SH-SY5Y (cell line): ENCODE data around the gene WDR93.
A peak's percentile ranks its signal among the peaks of the same experiment; 100 is the strongest.

Source experiments
- GATA2 ChIP-seq: IDR thresholded peaks from 2 replicates; pipeline ENCODE4 v1.6.1; 2011; ENCODE audit warnings: mild to moderate bottlenecking, low read depth, low read length
- GATA3 ChIP-seq: IDR thresholded peaks from 2 replicates; pipeline ENCODE4 v1.6.1; 2011; ENCODE audit warnings: low read depth, mild to moderate bottlenecking, low read length, moderate library complexity

The WDR93 gene

GRCh38 chr15:89668171-89668570 lies 22.4 kb upstream of the WDR93 start:
- TF ChIP-seq GATA3 (no peak), GATA2 (no peak)

- no peak for TF ChIP-seq GATA2
- TF ChIP-seq GATA3: no peak
These were observed 21.2 kb upstream of the WDR93 start for GRCh38 chr15:89669309-89669865.

GRCh38 chr15:89669941-89670340 lies 20.7 kb upstream of the WDR93 start:
- TF ChIP-seq GATA2: no peak
- no peak for TF ChIP-seq GATA3

GRCh38 chr15:89670971-89671560 lies 19.5 kb upstream of the WDR93 start:
- no peak for TF ChIP-seq GATA2
- TF ChIP-seq GATA3: no peak

GRCh38 chr15:89671687-89672086 lies 18.9 kb upstream of the WDR93 start:
- no peak for TF ChIP-seq GATA2
- no peak for TF ChIP-seq GATA3

GRCh38 chr15:89672221-89673164 lies 18.1 kb upstream of the WDR93 start:
- peak; percentile 91 for TF ChIP-seq GATA2
- no peak for TF ChIP-seq GATA3

- TF ChIP-seq GATA2 (no peak), GATA3 (no peak)
These were observed 17.5 kb upstream of the WDR93 start for GRCh38 chr15:89673165-89673512.

DNA sequence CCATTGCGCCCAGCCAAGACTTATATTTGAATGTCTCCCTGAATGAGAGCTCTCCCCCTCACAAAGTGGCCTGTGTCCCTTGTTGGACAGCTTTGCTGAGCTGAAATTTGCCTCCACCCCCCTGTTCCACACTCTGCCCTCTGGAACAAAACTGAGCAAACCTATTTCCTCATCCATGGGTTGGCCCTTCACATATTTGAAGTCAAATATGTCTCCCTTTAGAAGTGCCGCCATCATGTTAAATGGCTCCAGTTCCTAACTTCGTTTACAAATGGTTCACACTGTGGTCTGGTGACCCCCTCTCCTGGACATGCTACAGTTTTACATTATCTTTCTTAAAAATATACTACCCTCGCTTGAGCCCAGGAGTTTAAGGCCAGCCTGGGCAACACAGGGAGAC lies 16.1 kb upstream of the WDR93 start:
- no peak for TF ChIP-seq GATA2
- no peak for TF ChIP-seq GATA3

GRCh38 chr15:89675606-89676005 lies 15.0 kb upstream of the WDR93 start:
- TF ChIP-seq GATA2 (peak; percentile 29; the same call in 1 of the 2 replicates), GATA3 (no peak)

GRCh38 chr15:89677381-89677780 lies 13.2 kb upstream of the WDR93 start:
- TF ChIP-seq GATA3 (no peak), GATA2 (no peak)

DNA sequence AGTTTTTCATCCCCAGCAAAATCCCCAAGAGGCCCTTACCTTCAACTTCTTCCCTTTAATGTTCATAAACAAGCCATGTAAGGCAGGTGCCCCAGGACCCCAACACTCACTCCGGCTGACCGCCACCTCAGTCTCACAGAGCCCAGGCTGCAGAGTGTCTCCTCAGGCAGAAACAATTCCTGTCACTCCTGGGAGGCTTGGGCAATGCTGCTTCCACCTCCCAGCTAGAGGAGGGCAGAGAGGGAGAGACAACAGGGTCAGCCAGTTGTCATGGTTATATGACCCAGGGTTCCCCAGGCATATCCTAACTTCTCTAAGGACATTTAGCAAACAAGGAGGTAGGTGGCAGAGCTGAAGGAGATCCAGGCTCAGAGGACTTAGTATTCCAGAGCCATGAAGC lies 11.4 kb upstream of the WDR93 start, which contains the start of gene PLIN1:
TSS of gene PLIN1 (minus strand) at position 156 of the 400 bp plus-strand sequence. CDS start 1,878 bp downstream, outside the sequence.
- TF ChIP-seq GATA3 (no peak), GATA2 (no peak)

DNA sequence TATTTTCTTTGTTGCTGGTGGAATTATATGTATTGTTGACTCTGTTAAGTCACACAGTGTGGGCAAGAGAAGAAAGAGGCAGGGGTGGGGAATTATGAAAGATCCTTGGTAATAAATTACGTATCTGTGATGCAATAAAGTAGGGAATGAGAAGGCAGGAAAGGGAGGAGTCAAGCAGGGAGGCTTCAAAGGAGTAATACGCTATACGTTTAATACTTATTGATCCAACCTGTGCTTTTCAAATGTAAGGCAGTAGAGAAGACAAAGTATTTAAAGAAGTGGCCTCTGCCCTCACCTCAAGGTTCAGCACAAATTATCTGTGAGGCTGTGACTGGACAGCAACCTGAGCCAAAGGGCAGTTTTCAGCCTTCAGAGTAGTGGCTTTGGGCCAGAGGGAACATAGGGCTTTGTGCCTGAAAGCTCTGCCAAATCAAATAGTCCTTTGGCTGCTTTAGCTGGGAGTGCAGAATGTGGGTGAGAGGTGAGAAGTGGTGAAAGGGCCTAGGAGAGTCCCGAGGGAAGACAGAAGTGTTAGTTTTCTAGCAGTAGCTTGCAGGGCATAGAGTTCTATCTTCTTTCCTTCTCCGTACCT lies 10.2 kb upstream of the WDR93 start:
- TF ChIP-seq GATA3: no peak
- TF ChIP-seq GATA2: no peak

- TF ChIP-seq GATA3 (no peak), GATA2 (no peak)
These were observed 9.5 kb upstream of the WDR93 start for GRCh38 chr15:89681146-89681545.

DNA sequence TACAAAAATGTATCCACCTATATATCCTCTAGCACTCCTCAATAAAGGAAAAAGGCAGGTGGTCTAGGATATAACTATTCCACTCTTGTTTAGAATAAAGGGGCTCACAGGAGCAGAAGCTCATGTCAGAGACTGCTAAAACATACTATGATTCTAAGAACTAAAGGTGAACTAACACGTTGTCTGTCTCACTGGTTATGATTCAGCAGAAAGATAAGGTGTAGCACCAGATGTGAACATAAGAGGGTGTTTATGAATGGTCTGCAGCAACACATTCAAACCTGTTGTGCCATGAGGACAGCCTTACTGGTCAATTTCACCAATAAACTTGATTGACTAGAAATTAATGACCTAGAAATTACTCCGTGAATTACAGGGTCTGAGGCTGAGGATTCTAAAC lies 4.6 kb upstream of the WDR93 start:
- TF ChIP-seq GATA3 (no peak), GATA2 (no peak)
